Activated CD8-positive, alpha-beta T cell treated with anti-CD3 and anti-CD28 coated beads, Interleukin-2, amount 10 ng/mL, durations not matched to agents 7 days and 5 days (primary cell): ENCODE data around the gene CMYA5. TPM values are rescaled to one million over a fixed set of nuclear protein-coding genes. Genes with fewer than 3 reads are reported as not detected.
"Not testable (repeated sequence)": the region's sequence is repeated elsewhere in the genome, so short reads cannot be mapped to it uniquely, and the experiment has no call there.

ENCODE experiments used
- ATAC-seq: fragments of 150-1000 bp; cut with Tn5 transposase; one replicate; pipeline ENCODE4 v1.10.0; 2021; ENCODE audit warnings: moderate library complexity
- CTCF ChIA-PET: fragments of 350-600 bp; sonication (Branson Sonifier 250); formaldehyde crosslinking; loops from one replicate; lab custom pipeline; 2021; ENCODE audit warnings: antibody characterized with exemption; lab: Charles Lee
- POLR2A ChIA-PET: fragments of 350-600 bp; sonication (Branson Sonifier 250); formaldehyde crosslinking; loops from one replicate; lab custom pipeline; 2021; ENCODE audit warnings: antibody characterized with exemption; lab: Charles Lee
- DNase-seq: peaks from one replicate; pipeline ENCODE4 v3.0.0-alpha.2; 2020
- H3K27ac Mint-ChIP-seq: one replicate; pipeline ENCODE4 v1.8.0; 2021; ENCODE audit warnings: mild to moderate bottlenecking, mixed read lengths
- H3K27me3 Mint-ChIP-seq: one replicate; pipeline ENCODE4 v1.8.0; 2021; ENCODE audit warnings: low read depth, mixed read lengths
- H3K36me3 Mint-ChIP-seq: one replicate; pipeline ENCODE4 v1.8.0; 2021; ENCODE audit warnings: low read depth, mixed read lengths
- H3K4me1 Mint-ChIP-seq: one replicate; pipeline ENCODE4 v1.8.0; 2021; ENCODE audit warnings: low read depth, mixed read lengths
- H3K4me3 Mint-ChIP-seq: one replicate; pipeline ENCODE4 v1.8.0; 2021; ENCODE audit warnings: mild to moderate bottlenecking, mixed read lengths
- H3K9me3 Mint-ChIP-seq: one replicate; pipeline ENCODE4 v1.8.0; 2022; ENCODE audit warnings: mixed read lengths; ENCODE audit not compliant: insufficient read depth
- total RNA-seq, 2 experiments: library from RNA; stranded (reverse); gene quantifications; one replicate each; pipeline ENCODE4 v1.2.3, GENCODE V29; 2021

The CMYA5 gene
- under 1 TPM; 0.18 to 0.40 TPM for total RNA-seq

DNA sequence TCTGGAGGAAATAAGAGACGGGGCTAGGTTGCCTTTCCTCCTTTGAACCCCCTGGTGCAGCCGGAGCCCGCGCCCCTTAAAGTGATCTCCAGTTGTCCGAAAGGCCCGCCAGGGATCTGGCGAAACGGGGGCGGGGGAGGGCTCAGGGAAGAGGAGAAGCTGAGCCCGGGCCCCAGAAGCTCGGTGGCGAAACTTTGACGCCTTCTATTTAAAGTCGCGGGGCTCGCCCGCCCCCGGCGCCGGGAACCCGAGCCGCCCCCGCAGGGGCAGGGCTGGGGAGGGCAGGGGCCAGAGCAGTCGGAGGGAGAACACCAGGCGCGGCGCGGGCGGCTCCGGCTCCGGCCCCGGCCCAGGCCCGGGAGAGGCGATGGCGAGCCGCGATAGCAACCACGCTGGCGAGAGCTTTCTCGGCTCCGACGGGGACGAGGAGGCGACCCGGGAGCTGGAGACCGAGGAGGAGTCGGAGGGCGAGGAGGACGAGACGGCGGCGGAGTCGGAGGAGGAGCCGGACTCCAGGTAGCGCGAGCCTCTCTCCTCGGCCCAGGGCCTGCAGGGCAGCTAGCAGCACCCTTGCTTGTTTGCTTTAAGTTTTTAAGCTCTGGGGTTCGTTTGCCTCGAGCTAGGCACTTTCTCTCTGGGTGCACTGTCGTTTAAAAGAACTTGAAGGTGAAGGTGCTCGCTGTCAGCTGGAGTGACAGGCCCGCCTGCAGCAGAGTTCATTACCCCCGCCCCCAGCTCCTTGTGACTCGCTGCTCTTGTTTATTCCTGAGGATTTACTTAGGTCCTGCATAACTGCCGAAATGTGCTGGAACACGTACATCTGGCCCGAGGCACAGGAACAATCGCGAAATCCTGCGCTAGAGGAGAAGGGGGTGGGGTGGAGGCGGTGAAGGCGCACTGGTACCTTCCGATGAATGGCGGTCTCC is at the start of gene CMYA5:
CMYA5 (plus strand) TSS at position 296 of the 926 bp plus-strand sequence; CDS start at position 368, 72 bp downstream.
- H3K4me3 Mint-ChIP-seq: no peak within 1 kb of the TSS
- ATAC-seq: no peak
- peaks cover 35% of the 10 kb centered on the region for H3K36me3 Mint-ChIP-seq
- H3K4me1 Mint-ChIP-seq: peaks cover 5% of the 10 kb centered on the region
- H3K27me3 Mint-ChIP-seq: no peaks in the 10 kb centered on the region
- no peak within 1 kb of the TSS for H3K27ac Mint-ChIP-seq
- no peak for DNase-seq
- ChIA-PET POLR2A (no interaction called here), CTCF (interaction anchor here (1.3 to 1.6 kb wide), 2 partner anchors 13 to 14 kb away, joined by 3 to 4 read pairs; no protein-coding TSS in a partner anchor)
- peaks cover 5% of the 10 kb centered on the region for H3K9me3 Mint-ChIP-seq

DNA sequence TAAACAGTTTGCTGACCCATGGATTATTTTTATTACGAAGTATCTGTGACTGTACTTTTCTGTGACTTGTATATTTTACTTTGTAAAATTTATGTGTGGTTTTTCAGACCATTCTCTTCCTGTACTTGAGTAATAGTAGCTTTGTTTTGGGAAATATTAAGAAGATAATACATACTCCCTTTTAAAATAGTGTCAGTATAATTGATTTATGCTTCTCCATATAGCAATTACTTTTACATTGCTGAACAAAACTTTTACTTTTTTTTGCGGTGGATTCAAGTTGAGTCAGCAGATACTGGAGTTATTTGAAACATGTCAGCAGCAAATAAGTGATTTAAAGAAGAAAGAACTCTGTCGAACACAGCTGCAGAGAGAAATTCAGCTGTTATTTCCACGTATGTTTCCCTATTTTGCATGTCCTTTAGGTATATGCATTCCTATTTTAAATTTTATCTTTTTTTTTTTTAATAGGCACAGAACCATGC is 49.0 kb upstream of the CMYA5 start:
- ATAC-seq (no peak), DNase-seq (no peak)
- ChIA-PET CTCF (no interaction called here), POLR2A (no interaction called here)
- Mint-ChIP-seq H3K27ac (no peak overlapping the region), H3K36me3 (peaks cover 47% of the 10 kb centered on the region), H3K27me3 (no peaks in the 10 kb centered on the region), H3K9me3 (no peaks in the 10 kb centered on the region), H3K4me1 (peaks cover 16% of the 10 kb centered on the region), H3K4me3 (no peak overlapping the region)

DNA sequence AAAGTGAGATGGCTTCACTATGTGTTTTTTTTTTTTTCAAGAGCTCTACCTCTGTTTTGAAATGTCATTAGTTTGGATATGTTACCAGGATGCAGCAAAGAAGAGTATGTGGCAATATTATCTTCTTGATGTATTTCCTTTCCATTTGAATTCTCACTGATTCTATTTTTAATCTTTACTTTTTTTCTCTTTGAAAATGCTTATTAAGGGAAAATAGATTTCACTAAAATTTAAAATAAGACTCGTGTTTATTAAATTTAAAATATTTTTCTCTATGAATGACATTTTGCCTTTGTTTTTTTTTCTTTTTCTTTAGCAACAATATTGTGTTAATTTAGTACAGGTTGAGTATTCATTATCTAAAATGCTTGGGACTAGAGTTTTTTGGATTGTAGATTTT is 48.2 kb upstream of the CMYA5 start:
- DNase-seq (no peak), ATAC-seq (no peak)
- Mint-ChIP-seq H3K4me1 (peaks cover 16% of the 10 kb centered on the region), H3K27me3 (no peaks in the 10 kb centered on the region), H3K36me3 (peaks cover 52% of the 10 kb centered on the region), H3K4me3 (no peak overlapping the region), H3K9me3 (no peaks in the 10 kb centered on the region), H3K27ac (no peak overlapping the region)
- ChIA-PET POLR2A (interaction anchor here (0.6 kb wide), 1 partner anchor 655 kb away, joined by 3 read pairs; no protein-coding TSS in a partner anchor), CTCF (no interaction called here)

DNA sequence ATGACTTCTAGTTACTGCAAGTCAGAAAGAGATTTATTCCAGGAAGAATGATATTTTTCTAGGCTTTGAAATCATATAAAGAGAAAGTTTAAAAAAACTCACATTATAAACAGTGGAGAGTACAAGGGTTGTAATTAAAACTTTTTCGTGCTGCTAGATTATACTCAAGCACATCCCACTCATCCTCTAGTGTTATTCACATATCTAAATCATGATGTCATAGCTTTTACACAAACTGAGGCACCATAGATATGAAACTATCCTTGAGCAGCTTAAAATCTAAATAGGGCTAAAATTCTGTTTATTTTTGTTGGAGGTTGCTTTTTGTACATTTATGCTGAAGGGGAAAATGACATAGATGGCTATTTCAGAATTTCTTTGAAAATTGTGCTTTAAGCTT is 47.4 kb upstream of the CMYA5 start:
- POLR2A ChIA-PET: no interaction called here
- Mint-ChIP-seq H3K27me3 (no peaks in the 10 kb centered on the region), H3K9me3 (no peaks in the 10 kb centered on the region), H3K4me3 (no peak overlapping the region), H3K4me1 (peaks cover 16% of the 10 kb centered on the region), H3K27ac (no peak overlapping the region), H3K36me3 (peaks cover 50% of the 10 kb centered on the region)
- ATAC-seq: no peak
- DNase-seq: no peak
- CTCF ChIA-PET: no interaction called here

DNA sequence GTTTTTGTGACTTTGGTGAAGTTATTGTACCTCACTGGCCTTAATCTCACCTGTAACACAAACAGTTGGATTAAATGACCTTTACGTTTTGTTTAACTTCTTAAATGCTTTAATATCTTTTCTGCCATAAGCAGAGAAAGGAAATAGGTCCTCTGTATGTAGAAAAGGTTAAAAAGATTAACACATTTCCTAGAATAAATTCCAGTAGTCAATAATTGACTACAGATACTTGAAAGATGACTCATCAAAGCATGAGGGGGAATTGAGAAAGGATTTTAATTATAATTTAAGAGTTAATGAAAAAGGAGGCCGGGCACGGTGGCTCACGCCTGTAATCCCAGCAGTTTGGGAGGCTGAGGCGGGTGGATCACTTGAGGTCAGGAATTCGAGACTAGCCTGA is 35.8 kb upstream of the CMYA5 start:
- no peaks in the 10 kb centered on the region for H3K27me3 Mint-ChIP-seq
- DNase-seq (no peak), ATAC-seq (no peak)
- no peak overlapping the region for H3K27ac Mint-ChIP-seq
- no peak overlapping the region for H3K4me3 Mint-ChIP-seq
- H3K36me3 Mint-ChIP-seq: peaks cover 36% of the 10 kb centered on the region
- no peaks in the 10 kb centered on the region for H3K4me1 Mint-ChIP-seq
- ChIA-PET CTCF (no interaction called here), POLR2A (interaction anchor here (0.6 kb wide), 1 partner anchor 122 kb away, joined by 3 read pairs; no protein-coding TSS in a partner anchor)
- H3K9me3 Mint-ChIP-seq: no peaks in the 10 kb centered on the region

DNA sequence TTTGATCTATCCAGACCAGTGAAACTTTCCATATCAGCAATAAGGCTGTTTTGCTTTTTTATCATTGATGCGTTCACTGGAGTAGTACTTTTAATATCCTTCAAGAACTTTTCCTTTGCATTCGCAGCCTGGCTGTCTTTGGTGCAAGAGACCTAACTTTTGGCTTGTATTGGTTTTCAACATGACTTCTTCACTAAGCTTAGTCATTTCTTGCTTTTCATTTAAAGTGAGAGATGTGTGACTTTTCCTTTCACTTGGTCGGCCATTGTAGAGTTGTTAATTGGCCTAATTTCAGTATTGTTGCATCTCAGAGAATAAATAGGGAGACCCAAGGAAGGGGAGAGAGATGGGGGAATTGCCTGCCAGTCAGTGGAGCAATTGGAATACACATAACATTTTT is 26.4 kb upstream of the CMYA5 start:
- no peaks in the 10 kb centered on the region for H3K4me1 Mint-ChIP-seq
- H3K27me3 Mint-ChIP-seq: no peaks in the 10 kb centered on the region
- peaks cover 36% of the 10 kb centered on the region for H3K36me3 Mint-ChIP-seq
- ChIA-PET CTCF (no interaction called here), POLR2A (no interaction called here)
- H3K9me3 Mint-ChIP-seq: no peaks in the 10 kb centered on the region
- no peak overlapping the region for H3K27ac Mint-ChIP-seq
- DNase-seq: no peak
- no peak for ATAC-seq
- H3K4me3 Mint-ChIP-seq: no peak overlapping the region

DNA sequence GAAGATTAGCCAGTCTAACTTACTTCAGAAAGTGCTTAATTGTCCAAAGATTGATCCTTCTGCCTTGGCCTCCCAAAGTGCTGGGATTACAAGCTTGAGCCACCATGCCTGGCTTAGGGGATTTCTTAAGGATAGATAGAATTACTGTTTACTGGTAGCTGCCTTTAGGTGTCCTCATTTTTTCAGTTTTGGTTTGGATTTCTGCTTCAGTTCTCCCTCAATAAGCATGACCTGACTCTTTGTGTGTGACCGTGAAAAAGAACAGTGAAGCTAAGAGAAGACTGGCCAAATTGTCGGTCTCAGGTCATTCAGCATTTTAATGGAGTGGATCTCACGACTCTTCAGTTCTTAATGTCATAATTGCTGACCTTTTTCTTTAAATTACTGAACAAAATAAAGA is 22.9 kb upstream of the CMYA5 start:
- Mint-ChIP-seq H3K27ac (no peak overlapping the region), H3K27me3 (no peaks in the 10 kb centered on the region), H3K4me1 (no peaks in the 10 kb centered on the region), H3K36me3 (peaks cover 32% of the 10 kb centered on the region), H3K4me3 (no peak overlapping the region), H3K9me3 (no peaks in the 10 kb centered on the region)
- ATAC-seq (no peak), DNase-seq (no peak)
- POLR2A ChIA-PET: no interaction called here
- CTCF ChIA-PET: interaction anchor here (0.6 kb wide), 1 partner anchor 534 kb away, joined by 3 read pairs; no protein-coding TSS in a partner anchor

DNA sequence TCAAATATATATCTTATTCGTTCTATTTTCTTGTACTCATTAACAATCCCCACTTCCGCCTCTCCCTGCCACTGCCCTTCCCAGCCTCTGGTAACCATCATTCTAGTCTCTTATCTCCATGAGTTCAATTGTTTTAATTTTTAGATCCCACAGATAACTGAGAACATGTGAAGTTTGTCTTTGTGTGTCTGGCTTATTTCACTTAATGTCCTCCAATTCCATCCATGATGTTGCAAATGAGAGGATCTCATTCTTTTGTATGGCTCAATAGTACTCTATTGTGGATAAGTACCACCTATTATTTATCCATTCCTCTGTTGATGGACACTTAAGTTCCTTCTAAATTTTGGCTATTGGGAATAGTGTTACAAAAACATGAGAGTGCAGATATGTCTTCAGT is 17.2 kb upstream of the CMYA5 start:
- POLR2A ChIA-PET: no interaction called here
- no peak for ATAC-seq
- no peaks in the 10 kb centered on the region for H3K9me3 Mint-ChIP-seq
- no peak overlapping the region for H3K27ac Mint-ChIP-seq
- H3K36me3 Mint-ChIP-seq: peaks cover 42% of the 10 kb centered on the region
- no peaks in the 10 kb centered on the region for H3K4me1 Mint-ChIP-seq
- H3K4me3 Mint-ChIP-seq: no peak overlapping the region
- DNase-seq: no peak
- no peaks in the 10 kb centered on the region for H3K27me3 Mint-ChIP-seq
- CTCF ChIA-PET: no interaction called here

DNA sequence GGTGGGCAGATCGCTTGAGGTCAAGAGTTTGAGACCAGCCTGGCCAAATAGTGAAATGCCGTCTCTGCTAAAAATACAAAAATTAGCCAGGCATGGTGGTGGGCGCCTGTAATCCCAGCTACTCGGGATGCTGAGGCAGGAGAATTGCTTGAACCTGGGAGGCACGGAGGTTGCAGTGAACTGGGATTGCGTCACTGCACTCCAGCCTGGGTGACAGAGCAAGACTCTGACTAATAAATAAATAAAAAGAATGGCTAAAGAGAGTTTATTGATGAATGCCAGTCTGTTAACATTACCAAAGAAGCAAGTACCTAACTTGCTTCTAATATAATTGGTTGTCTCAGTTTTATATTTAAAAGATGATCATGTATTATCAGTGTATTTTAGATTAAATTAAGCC is 13.3 kb upstream of the CMYA5 start:
- H3K9me3 Mint-ChIP-seq, H3K4me1 Mint-ChIP-seq, H3K27ac Mint-ChIP-seq, H3K4me3 Mint-ChIP-seq, POLR2A ChIA-PET, CTCF ChIA-PET, ATAC-seq, DNase-seq, H3K27me3 Mint-ChIP-seq: not testable (repeated sequence)
- peaks cover 47% of the 10 kb centered on the region for H3K36me3 Mint-ChIP-seq

DNA sequence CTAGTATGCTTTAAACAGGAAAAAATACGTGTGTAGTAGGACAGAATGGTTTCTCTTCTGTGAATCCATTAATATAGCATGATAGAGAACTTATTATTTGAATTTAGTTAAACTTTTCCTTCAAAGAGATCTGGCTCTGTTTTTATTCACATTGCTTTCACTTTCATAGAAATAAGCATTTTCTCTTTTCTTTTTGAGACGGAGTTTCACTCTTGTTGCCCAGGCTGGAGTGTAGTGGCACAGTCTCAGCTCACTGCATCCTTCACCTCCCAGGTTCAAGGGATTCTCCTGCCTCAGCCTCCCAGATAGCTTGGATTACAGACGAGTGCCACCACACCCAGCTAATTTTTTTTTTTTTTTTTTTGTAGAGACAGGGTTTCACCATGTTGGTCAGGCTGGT is 7.5 kb upstream of the CMYA5 start:
- H3K27ac Mint-ChIP-seq, DNase-seq, H3K4me3 Mint-ChIP-seq, POLR2A ChIA-PET, H3K9me3 Mint-ChIP-seq, ATAC-seq, H3K27me3 Mint-ChIP-seq: not testable (repeated sequence)
- CTCF ChIA-PET: interaction anchor here (0.8 to 1.3 kb wide), 2 partner anchors 10 to 14 kb away, joined by 3 to 4 read pairs; no protein-coding TSS in a partner anchor
- Mint-ChIP-seq H3K4me1 (peaks cover 15% of the 10 kb centered on the region), H3K36me3 (peaks cover 50% of the 10 kb centered on the region)

DNA sequence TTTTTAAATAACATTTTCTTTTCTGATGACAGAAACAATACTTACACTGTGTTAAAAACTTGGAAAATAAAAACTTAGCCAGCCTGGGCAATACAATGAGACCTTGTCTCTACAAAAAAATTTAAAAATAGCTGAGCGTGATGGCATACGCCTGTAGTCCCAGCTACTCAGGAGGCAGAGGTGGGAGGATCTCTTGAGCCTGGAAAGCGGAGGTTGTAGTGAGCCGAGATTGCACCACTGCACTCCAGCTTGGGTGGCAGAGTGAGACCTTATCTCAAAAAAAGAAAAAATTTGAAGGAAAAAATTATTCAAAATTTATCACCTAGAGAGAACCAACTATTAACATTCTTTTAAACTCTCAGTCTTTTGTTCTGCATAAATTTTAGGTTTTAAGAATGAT is 4.9 kb upstream of the CMYA5 start:
- H3K27me3 Mint-ChIP-seq: no peaks in the 10 kb centered on the region
- ChIA-PET POLR2A (no interaction called here), CTCF (no interaction called here)
- no peak for ATAC-seq
- H3K9me3 Mint-ChIP-seq: peaks cover 5% of the 10 kb centered on the region
- peaks cover 15% of the 10 kb centered on the region for H3K4me1 Mint-ChIP-seq
- peaks cover 60% of the 10 kb centered on the region for H3K36me3 Mint-ChIP-seq
- DNase-seq: no peak
- H3K4me3 Mint-ChIP-seq: no peak overlapping the region
- H3K27ac Mint-ChIP-seq: no peak overlapping the region

DNA sequence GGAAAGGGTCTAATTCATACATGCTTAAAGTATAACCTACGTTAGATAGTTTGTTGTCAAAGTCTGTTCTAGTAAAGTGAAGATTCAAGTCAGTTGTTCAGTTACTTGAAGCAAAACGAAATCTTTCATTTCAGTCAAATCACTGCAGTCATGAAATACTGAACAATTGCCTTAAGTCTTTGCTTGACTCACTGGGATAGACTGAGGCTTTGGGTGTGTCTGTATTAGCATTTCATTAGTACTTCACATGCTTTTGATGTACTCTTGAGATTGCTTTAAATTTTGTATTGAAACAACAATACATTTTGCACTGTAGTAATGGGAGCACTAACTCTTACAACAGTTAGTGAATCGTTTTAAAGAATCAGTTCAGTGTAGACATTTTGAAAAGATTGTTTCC is 4.0 kb upstream of the CMYA5 start:
- DNase-seq (no peak), ATAC-seq (no peak)
- Mint-ChIP-seq H3K27ac (no peak overlapping the region), H3K9me3 (peaks cover 5% of the 10 kb centered on the region), H3K4me1 (peaks cover 15% of the 10 kb centered on the region), H3K27me3 (no peaks in the 10 kb centered on the region), H3K36me3 (peaks cover 62% of the 10 kb centered on the region), H3K4me3 (no peak overlapping the region)
- ChIA-PET CTCF (interaction anchor here (1.2 to 1.7 kb wide), 2 partner anchors 17 to 89 kb away, joined by 4 read pairs; no protein-coding TSS in a partner anchor), POLR2A (no interaction called here)
